Epithelial cell of prostate (primary cell): Measurements from ENCODE around the gene FMNL2.
"Not testable (repeated sequence)": the region's sequence is repeated elsewhere in the genome, so short reads cannot be mapped to it uniquely, and the experiment has no call there.

ENCODE experiments used
- DNase-seq: peaks from one replicate; pipeline ENCODE4 v3.0.0-alpha.2; 2011; ENCODE audit warnings: low read depth, low spot score
- H3K27ac ChIP-seq: fragments of 450-650 bp; 2 replicates; pipeline ENCODE4 v1.5.1; 2017; ENCODE audit warnings: mild to moderate bottlenecking

Gene FMNL2

DNA sequence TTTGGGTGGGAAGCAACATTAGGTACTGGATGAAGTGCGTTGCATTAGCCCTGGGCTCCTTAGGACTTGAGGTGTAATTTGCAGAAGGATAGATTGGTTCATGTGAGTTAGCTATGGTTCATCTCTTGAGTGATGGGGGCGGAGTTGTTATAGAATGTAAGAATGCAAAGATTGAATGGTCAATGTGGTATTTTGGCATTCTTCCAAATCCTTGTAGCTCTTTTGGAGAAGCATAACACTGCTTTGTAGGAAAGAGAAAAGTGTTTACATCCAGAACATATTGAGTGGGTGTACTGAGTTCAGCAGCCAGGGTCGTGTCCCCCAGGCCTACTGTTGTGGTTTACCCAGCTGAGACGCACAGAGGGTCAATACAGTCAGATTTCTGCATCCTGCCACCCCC is 173.5 kb downstream of the FMNL2 start:
- no peak for DNase-seq
- H3K27ac ChIP-seq: no peak overlapping the region

DNA sequence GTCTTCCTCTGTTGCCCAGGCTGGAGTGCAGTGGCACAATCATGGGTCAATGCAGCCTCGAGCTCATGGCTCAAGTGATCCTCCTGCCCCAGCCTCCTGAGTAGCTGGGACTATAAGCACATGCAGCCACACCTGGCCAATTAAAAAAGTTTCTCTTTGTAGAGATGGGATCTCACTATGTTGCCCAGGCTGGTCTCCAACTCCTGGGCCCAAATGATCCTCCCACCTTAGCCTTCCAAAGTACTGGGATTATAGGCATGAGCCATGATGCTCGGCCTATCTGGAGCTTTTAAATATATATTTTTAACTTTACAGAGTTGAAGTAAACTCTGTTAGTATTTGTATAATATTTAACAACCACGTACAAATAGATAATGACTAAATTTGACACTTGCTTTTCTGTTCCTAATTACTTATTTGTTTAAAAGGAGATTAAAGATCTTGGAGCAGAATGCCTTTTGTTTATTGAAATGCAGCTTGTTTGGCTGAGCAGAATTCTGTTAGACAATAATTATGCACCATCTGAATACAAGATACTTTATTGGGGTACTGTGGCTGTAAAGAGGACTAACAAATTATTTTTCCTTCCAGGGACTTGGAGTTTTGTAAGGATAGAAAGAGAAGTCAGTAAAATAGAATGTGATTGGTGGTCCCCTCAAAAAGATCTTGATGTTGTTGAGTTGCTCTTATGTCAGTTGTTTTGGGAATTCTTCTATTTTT is 175.0 kb downstream of the FMNL2 start:
- DNase-seq: no peak
- no peak overlapping the region for H3K27ac ChIP-seq

DNA sequence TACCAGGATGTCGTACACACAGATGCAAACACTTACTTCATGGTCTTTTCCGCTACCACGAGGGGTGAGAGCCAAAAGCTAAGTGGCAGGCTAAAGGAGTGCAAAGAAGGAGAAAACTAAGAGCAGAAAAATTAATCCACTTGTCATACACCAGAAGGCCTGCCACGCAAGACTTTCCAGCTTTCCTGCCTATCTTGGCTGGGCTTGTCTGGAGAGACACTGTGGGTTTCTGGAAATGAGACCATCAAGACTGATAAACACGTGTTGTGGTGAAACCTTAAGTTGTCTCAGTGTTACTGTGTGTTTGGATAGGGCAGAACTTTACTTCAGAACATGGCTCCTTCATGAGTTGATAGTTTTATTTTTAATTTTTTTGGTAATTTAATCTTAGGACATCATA is 175.6 kb downstream of the FMNL2 start:
- no peak for DNase-seq
- H3K27ac ChIP-seq: no peak overlapping the region

DNA sequence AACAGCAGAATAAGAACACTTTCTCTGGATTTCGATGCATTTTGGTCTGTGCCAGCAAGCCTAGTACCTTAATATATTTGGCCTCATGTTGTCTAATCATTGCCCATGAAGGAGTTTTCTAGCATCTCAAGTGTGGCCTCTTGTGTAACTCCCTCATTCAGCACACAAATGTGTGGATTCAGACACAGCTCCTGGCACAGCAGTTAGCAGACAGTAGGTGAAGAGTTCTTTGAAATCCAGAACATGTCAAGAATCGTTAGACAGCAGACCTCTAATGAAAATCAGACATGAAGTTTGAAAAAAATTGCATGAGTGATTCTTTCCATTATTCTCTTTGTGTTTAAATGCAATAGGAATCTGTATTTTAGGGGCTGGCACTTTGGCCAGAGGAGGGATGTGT is 177.0 kb downstream of the FMNL2 start:
- H3K27ac ChIP-seq: no peak overlapping the region
- DNase-seq: no peak

DNA sequence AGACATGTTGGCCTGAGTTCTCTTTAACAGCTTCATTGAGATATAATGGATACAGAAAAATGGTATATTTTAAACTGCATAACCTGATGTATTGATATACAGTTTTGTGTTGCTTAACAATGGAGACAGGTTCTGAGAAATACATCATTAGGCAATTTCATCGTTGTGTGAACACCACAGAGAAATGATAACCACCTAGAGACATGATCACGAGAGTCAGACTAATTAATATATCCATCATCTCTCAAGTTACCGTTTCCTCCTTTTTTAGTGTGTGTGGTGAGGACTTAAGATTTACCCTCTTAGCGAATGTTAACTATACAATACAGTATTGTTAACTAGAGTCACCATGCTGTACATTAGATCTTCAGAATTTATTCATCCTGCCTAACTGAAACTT is 178.1 kb downstream of the FMNL2 start:
- H3K27ac ChIP-seq: peak overlapping the region; percentile 27
- DNase-seq: no peak

DNA sequence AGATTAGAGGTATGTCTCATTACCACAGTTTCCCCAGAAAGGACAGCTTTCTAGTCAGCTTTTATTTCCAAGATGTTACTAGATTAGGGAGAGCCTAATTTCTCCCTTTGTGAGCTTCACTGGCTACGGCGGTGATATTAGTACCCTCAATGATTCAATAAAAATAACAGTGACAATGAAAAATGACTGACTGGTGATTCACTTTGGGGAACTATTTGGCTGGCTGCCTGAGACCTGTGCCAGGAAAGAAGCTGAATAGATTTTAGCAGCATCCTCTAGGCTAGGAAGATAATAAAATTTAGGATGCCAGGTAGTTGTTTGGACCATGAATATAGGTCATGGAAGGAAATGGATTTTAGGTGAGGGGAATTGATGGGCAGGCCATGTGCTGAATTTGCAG is 178.7 kb downstream of the FMNL2 start:
- DNase-seq: no peak
- H3K27ac ChIP-seq: peak overlapping the region; percentile 27

DNA sequence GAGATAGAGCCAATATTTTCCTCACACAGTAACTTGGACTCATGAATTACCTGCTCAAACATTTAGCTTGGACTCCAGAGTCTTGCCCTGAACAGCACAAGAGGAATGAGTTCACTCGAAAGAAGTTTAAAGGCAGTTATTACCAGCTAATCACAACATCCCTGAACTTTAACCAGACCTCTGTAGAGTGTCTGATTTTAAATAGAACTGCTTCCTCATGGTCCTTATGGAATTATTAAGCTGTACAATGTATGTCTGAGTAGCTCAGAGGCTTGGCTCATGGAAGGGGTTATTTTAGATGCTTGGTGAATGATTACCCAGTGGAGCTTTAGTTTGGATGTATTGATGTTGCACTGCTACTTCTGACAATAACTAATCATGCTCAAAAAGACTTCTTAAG is 183.1 kb downstream of the FMNL2 start:
- H3K27ac ChIP-seq: peak overlapping the region; percentile 18
- DNase-seq: no peak

DNA sequence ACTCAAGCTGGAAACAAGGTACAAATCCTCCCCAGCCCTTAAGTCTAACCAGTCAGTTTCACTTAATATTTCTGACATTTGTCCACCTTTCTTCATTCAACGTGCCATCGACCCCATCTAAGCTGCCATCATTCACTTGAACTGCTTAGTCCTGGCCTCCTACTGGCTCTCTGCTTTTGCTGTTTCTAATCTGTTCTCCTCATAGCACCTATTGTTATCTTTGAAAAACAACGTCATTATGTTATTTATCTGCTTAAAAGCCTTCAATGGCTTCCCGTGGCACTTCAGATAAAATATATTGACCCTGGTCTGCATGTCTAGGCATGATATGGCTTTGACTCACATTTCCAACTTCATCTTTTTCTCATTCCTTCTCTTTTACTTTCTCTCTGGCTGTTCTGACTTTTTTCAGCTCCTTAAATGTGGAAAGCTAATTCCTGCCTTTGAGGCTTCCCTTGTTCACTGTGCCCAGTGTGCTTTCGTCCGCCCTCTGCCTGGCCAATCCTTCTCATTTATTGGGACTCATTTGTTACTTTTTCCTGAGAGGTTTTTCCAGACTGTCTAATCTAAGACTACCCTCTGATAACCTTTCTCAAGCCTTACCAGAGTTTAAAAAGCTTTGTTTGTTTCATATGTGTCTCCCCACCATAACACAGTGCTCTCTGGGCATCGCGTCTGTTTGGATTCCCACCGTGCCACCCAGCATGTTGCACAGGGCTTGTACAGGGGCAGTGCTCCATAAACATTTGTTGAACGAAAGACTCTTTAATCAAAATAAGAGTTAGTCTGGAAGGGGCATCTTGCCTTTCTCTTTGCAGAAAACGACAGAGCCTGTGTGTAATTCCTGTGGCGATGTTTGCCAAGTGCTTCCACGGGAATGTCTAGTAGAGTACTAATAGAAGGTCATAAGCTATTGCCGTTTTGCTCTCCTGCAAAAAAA is 183.9 kb downstream of the FMNL2 start:
- peak overlapping the region; percentile 18 for H3K27ac ChIP-seq
- DNase-seq: no peak

DNA sequence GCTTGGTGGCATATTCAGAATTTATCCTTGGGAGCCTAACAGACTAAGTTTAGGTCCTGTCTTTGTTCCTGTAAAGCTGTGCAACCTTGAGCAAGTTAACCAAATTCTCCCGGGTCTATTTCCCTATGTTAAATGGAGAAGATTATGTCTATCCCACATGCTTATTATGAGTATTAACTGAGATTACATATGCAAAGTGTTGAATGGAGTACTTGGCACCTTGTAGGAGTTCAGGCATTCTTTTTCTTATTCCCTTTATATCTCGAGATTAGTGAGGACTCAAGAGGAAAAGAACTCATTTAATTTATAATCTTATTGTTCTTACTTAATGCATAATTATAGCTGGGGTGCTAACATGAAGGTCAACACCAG is 184.6 kb downstream of the FMNL2 start:
- no peak overlapping the region for H3K27ac ChIP-seq
- DNase-seq: no peak

DNA sequence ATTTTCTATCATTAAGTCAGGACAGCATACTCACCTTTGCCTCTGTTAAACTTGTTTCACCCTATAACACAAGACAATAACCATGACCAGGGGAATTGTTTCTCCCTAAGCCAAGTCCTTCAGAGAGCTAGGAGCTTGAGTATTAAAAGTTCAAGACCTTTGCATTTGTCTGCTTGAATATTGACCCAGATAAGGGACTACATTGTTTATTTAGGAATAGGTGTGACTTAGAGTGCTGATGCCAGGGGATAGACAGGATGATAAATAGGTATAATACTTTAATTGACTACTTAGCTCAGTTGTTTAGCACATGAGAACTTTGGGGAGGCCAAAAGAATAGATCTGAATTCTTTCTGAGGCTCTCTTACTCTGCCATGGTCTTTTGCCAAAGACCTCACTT is 185.8 kb downstream of the FMNL2 start:
- no peak for DNase-seq
- H3K27ac ChIP-seq: no peak overlapping the region

DNA sequence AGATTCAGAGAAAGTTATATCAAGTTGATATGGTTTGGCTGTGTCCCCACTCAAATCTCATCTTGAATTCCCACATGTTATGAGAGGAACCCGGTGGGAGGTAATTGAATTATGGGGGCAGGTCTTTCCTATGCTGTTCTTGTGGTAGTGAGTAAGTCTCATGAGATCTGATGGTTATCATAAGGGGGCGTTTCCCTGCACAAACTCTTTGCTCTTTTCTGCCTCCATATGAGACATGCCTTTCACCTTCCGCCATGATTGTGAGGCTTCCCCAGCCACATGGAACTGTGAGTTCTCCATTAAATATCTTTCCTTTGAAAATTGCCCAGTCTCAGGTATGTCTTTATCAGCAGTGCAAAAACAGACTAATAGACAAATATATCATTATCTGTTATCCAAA is 187.5 kb downstream of the FMNL2 start:
- DNase-seq, H3K27ac ChIP-seq: not testable (repeated sequence)

DNA sequence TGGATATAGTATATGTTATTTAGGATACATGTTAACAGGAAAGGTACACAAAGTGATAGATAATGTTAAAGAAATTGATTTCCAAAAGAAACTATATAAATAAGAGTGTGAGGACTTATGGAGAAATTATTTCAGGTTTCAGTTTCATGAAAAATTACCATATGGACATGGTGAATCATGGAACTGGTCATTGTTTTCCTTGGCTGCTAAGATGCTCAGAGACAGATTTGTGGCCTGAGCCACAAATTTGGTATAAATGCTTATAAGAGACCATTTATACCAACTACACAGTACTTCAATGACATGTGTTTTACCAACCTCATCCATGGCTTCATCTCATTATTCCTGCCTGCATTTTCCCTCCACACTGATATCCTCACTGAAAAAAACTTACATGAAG is 188.1 kb downstream of the FMNL2 start:
- H3K27ac ChIP-seq: no peak overlapping the region
- no peak for DNase-seq

DNA sequence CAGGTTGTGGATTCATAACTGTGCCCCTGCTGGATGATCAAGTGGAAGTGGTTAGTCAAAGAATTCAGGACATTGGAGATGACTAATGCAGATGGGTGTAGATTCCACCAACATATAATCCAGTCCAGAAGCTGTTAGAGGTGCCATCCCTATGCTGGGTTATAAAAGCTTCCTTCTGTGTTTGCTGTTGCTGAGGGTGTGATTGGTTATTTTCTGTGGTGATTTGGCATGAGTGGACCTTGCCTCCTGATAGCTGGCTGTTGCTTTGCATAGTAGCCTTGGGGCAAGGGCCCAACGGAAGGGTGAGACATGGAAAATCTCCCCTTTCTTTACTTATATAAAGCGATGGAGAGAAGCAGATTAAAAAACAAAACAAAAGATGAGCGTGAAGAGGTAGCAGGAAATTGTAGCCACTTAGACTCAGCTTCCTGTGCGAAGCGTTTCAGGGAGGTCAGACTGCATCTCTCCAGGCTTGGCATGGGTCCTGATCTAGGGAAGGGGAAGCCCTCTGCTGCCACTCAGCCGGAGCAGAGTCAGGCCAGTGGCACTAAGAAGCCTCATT is 190.4 kb downstream of the FMNL2 start:
- DNase-seq: no peak
- peak overlapping the region; percentile 73 for H3K27ac ChIP-seq

DNA sequence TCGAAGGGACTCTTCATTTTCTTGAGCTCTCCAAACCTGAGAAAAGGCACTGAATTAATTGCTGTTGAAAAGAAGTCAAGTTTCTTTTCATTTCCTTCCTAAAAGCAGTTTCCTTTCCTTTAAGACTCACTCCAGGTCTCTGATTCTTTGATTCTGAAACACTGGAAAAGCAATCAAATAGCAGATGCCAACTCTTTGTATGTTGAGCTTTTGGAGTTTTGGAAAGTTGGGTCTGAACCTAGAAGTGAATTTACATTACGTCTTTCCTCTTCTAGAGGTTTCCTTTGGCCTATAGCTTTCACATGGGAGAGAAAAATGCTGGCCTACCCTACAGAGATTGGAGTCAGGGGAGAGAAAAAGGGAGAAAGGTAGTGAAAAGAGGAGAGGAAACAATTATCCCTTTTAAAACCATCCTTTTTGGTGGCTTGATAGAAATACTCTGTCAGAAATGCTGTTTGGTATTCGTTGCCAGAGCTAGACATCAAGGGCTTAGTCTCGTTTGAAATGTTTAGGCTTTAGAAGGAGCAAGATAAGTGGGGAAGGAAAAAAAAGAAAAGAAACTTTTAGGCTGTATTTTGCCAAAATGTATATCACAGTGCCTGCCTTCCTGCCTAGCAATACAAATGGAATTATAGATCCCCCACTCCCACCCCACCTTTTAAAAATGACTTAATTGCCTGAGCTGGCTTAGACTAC is 194.6 kb downstream of the FMNL2 start:
- no peak for DNase-seq
- H3K27ac ChIP-seq: no peak overlapping the region

DNA sequence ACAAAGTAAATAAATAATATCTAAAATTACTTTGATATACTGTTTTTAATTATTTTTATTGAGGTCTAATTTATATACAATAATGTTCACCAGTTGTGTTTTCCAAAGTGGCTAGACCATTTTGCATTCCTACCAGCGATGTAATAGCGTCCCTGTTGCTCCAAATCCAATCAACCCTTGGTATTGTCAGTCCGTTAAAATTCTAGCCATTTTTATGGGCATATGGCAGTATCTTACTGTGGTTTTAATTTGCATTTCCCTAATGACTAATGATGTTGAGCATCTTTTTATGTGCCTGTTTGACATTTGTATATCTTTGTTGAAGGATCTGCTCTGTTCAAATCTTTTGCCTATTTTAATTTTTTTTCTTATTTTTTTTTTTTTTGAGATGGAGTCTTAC is 197.3 kb downstream of the FMNL2 start:
- no peak for DNase-seq
- no peak overlapping the region for H3K27ac ChIP-seq

DNA sequence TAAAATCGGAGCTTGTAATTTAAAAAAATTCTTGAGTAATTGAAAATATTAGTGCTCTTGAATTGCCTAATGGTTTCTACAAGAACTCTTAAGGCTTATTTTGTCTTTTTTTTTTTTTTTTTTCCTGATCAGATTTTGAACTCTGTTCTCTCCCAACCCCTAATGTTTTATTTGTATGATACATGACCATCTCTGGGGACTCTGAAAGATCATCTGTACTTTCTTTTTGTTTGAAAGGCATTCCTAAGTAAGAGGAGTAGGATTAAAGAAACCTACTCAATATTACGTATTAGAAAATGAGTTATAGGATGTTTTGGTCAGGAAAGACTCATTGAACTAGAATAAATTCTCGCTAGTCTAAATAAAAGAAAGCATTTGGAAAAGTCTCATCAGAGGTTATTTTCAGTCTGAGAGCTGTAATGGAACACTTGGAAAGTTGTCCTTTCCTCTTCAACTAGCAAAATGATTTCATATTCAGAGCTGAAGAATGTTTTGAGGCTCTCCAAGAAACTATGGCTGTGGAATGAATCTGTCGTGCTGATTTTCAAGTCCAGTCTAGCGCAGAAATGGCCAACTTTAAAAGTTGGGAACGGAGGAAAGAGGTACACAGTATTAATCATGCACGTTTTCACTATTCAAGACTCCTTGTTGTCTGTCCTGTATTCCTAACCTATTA is 199.6 kb downstream of the FMNL2 start:
- no peak for DNase-seq
- H3K27ac ChIP-seq: no peak overlapping the region

DNA sequence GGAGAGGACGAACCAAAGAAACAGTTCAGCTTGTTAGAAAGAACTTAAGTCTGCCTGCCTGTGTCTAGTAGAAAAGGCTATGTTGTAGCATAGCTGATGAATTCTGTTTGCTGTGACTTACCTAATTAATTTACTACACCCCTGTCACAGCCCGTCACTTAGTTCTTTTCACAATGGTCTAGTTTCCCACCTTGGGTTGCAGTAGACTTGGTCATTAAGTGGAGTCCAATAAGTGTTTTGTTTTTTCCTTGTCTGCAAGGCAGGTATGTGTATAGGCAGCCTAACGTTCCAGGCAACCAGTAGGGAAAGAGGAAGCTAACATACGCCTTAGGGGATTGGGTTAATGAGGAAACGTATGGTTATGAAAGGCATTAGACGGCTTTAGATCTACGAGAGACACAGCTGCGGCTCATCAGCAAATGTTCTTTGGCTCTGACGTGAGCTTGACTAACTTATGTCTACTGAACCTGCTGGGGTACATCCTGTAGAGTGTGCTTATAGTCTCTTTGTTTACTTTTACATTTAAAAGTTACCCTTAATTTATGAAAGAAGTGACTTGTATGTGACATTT is 202.2 kb downstream of the FMNL2 start:
- H3K27ac ChIP-seq: no peak overlapping the region
- no peak for DNase-seq

DNA sequence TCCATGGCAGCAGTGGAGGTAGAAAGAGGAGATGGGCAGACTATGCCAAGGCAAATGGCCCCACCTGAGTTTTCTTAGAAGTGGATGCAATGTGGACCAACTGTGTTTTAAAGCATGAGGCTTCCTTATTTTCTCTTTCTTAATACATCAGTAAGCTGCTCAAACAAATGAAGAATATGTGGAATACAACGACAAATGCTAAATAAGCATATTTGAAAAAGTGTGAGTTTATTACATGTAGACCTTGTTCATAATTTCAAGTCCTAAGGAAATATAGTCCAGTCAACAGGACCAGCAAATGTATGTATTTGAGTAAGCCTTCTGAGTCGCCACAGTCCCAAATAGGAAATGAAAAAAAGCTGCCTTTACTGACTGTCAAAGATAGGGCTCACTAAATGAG is 204.4 kb downstream of the FMNL2 start:
- DNase-seq: no peak
- no peak overlapping the region for H3K27ac ChIP-seq

DNA sequence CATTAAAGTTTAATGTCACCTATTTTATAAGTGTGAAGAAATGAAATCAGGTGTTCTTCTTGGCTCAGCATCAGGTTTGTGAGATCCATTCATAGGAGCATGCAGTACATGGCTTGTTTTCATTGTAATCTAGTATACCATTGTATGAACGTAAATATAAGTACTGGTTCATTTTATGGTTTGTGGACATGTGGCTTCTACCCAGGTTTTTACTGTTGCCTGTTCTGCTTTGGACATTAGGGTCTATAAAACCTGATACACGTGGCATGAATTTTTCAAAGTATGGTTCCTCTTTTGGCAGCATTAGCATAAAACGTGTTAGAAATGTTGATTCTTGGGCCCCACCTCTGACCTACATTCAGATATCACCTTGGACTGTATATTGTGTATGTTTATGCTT is 206.7 kb downstream of the FMNL2 start:
- H3K27ac ChIP-seq: peak overlapping the region; percentile 86
- DNase-seq: no peak
